ENCODE measurements around the gene ZHX3. TPM values are rescaled to one million over a fixed set of nuclear protein-coding genes. Genes with fewer than 3 reads are reported as not detected.

The ZHX3 gene
- total RNA-seq, 4 donors from 2014 or later = 57.8 to 74.8 (median 60.5) TPM

GRCh38 chr20:41151134-41151869 lies 166.2 kb downstream of the ZHX3 start:
- WGBS, 2 donors = 93 to 94% methylated on average over 5 of the region's 5 CpGs
- H3K4me3 ChIP-seq (replicated peaks in 1 of 3) = no peak overlapping the region
- H3K27ac ChIP-seq = peak overlapping the region in 2 of 3 donors; percentile 27 to 79
- no peaks in the 10 kb centered on the region for H3K27me3 ChIP-seq
- TF ChIP-seq POLR2A (IDR thresholded peaks at IDR 0.05) (no peak), CTCF (IDR thresholded peaks at IDR 0.05) (no peak)
- peaks cover 68 to 93% of the 10 kb centered on the region in 2 donors for H3K4me1 ChIP-seq
- intact Hi-C loops (cut with DNase I) = no loop called here
- H3K9me3 ChIP-seq = no peaks in the 10 kb centered on the region
- no peak for DNase-seq
- no peaks in the 10 kb centered on the region for H3K36me3 ChIP-seq

- intact Hi-C loops (cut with DNase I) = no loop called here
- Histone ChIP-seq H3K36me3 (no peaks in the 10 kb centered on the region), H3K27ac (peak overlapping the region in 2 of 3 donors; percentile 27 to 79), H3K4me1 (peaks cover 74 to 93% of the 10 kb centered on the region in 2 donors), H3K27me3 (no peaks in the 10 kb centered on the region), H3K9me3 (no peaks in the 10 kb centered on the region), H3K4me3 (replicated peaks in 1 of 3) (no peak overlapping the region)
- no peak for DNase-seq
- TF ChIP-seq CTCF (IDR thresholded peaks at IDR 0.05) (no peak), POLR2A (IDR thresholded peaks at IDR 0.05) (no peak)
- 57 to 73% methylated on average over 3 of the region's 3 CpGs for WGBS, 2 donors
Observed at GRCh38 chr20:41150664-41151063, 166.9 kb downstream of the ZHX3 start.

- Histone ChIP-seq H3K36me3 (no peaks in the 10 kb centered on the region), H3K27me3 (no peaks in the 10 kb centered on the region), H3K27ac (peak overlapping the region in 2 of 3 donors; percentile 96 to 98), H3K4me1 (peaks cover 78 to 93% of the 10 kb centered on the region in 2 donors), H3K4me3 (replicated peaks in 1 of 3) (no peak overlapping the region), H3K9me3 (no peaks in the 10 kb centered on the region)
- TF ChIP-seq POLR2A (IDR thresholded peaks at IDR 0.05) (no peak), CTCF (IDR thresholded peaks at IDR 0.05) (no peak)
- no peak for DNase-seq
- WGBS, 2 donors = 88% methylated on average over 5 of the region's 5 CpGs
- intact Hi-C loops (cut with DNase I) = loop anchor here (10.0 kb wide), 1 partner anchor 186 kb away; no protein-coding TSS in a partner anchor
Observed at GRCh38 chr20:41148942-41149341, 168.6 kb downstream of the ZHX3 start.

- WGBS, 2 donors = 36 to 46% methylated on average over 8 of the region's 8 CpGs
- Histone ChIP-seq H3K27me3 (no peaks in the 10 kb centered on the region), H3K9me3 (no peaks in the 10 kb centered on the region), H3K4me3 (replicated peaks in 1 of 3) (no peak overlapping the region), H3K27ac (peak overlapping the region; percentile 28 to 98 (median 96)), H3K36me3 (no peaks in the 10 kb centered on the region), H3K4me1 (peaks cover 77 to 93% of the 10 kb centered on the region in 2 donors)
- intact Hi-C loops (cut with DNase I) = loop anchor here (10.0 kb wide), 1 partner anchor 187 kb away; no protein-coding TSS in a partner anchor
- TF ChIP-seq POLR2A (IDR thresholded peaks at IDR 0.05) (no peak), CTCF (IDR thresholded peaks at IDR 0.05) (no peak)
- DNase-seq = peak; percentile 72 to 73
Observed at GRCh38 chr20:41147767-41148191, 169.8 kb downstream of the ZHX3 start.
